GM23338 (cell line): ENCODE measurements around the gene PTCD3.

ENCODE experiments used
- CTCF ChIP-seq, 2 experiments: fragments of 200-600 bp in 1 of 2; sonication (generic) in 1 of 2; conservative IDR thresholded peaks; 2 replicates each; pipeline versions ENCODE4 v1.5.1 to v1.6.1; 2016 to 2017; ENCODE audit warnings: antibody characterized with exemption in 2 of 2, low read depth in 2 of 2, mild to moderate bottlenecking in 2 of 2, moderate library complexity in 1 of 2
- EZH2 ChIP-seq: fragments of 200-600 bp; sonication (generic); IDR thresholded peaks from one replicate; pipeline ENCODE4 v1.8.0; 2017; ENCODE audit warnings: antibody characterized with exemption, mild to moderate bottlenecking, low read depth; ENCODE audit not compliant: unreplicated experiment
- POLR2AphosphoS5 ChIP-seq: IDR thresholded peaks from 2 replicates; pipeline ENCODE4 v1.6.1; 2016; ENCODE audit warnings: antibody characterized with exemption, low read depth
- STAT1 ChIP-seq: IDR thresholded peaks from one replicate; pipeline ENCODE4 v1.6.1; 2016; ENCODE audit warnings: antibody characterized with exemption; ENCODE audit not compliant: unreplicated experiment

GRCh38 chr2:86069783-86070339 is 36.2 kb upstream of the PTCD3 start:
- TF ChIP-seq STAT1, result no peak
- no peak for TF ChIP-seq CTCF (conservative IDR thresholded peaks at IDR 0.05; ENCODE audit: low read depth in 2 of 2)
- TF ChIP-seq EZH2, result no peak
- no peak for TF ChIP-seq POLR2AphosphoS5
